Body of pancreas (tissue), 4 donors: Measurements from ENCODE around the gene ADGRV1. TPM values are rescaled to one million over a fixed set of nuclear protein-coding genes. Genes with fewer than 3 reads are reported as not detected.
A peak's percentile ranks its signal among the peaks of the same experiment; 100 is the strongest.

Experiments
- ATAC-seq: fragments of 150-250 bp; one replicate; pipeline ENCODE4 v1.9.1; 2016
- DNase-seq, 4 donors: peaks; one replicate each; pipeline ENCODE4 v3.0.0-alpha.2; 2019
- H3K27ac ChIP-seq, 4 donors: fragments of 200-600 bp; sonication (generic); 1 replicate in 3 of 4; 2 replicates in 1 of 4; pipeline versions ENCODE4 v1.5.1 to v1.6.1; 2016 to 2019; ENCODE audit warnings: mild to moderate bottlenecking in 1 of 4, mixed read lengths in 1 of 4, moderate library complexity in 1 of 4
- H3K27me3 ChIP-seq, 2 donors: fragments of 200-600 bp; sonication (generic); one replicate each; pipeline ENCODE4 v1.6.0; 2016; ENCODE audit warnings: mild to moderate bottlenecking in 1 of 2
- H3K36me3 ChIP-seq, 2 donors: fragments of 200-600 bp; sonication (generic); replicated peaks in 1 of 2; 2 replicates each; pipeline ENCODE4 v1.5.1; 2016; ENCODE audit warnings: low read depth in 2 of 2; ENCODE audit not compliant: insufficient read depth in 1 of 2
- H3K4me1 ChIP-seq: fragments of 200-600 bp; sonication (generic); one replicate; pipeline ENCODE4 v1.6.0; 2016
- H3K4me3 ChIP-seq, 2 donors: fragments of 200-600 bp; sonication (generic); 1 replicate in 1 of 2; 2 replicates in 1 of 2; pipeline ENCODE4 v1.5.1; 2016 to 2019
- H3K9me3 ChIP-seq, 3 donors: fragments of 200-600 bp; sonication (generic); 1 replicate in 2 of 3; 2 replicates in 1 of 3; pipeline ENCODE4 v1.5.1; 2016
- POLR2A ChIP-seq, 3 donors: fragments of 450-650 bp; IDR thresholded peaks; one replicate each; pipeline ENCODE4 v1.6.1; 2016; ENCODE audit warnings: antibody characterized with exemption in 3 of 3, mild to moderate bottlenecking in 2 of 3
- WGBS, 2 donors: methylation state at CpG; one replicate each; pipeline ENCODE4 v1.1.5; 2017; 5-methylcytosine and 5-hydroxymethylcytosine counted together
- intact Hi-C: fragments of 100-400 bp; cut with DNase I; formaldehyde crosslinking; loops from one replicate; pipeline ENCODE4 v1.15.1; 2023
- total RNA-seq, 2 donors: library from RNA; depleted of rRNA; stranded (reverse); fragments of >200 nt; gene quantifications; one replicate each; pipeline ENCODE4 v1.1.0, GENCODE V29; 2016
- TF ChIP-seq, protein P1 (sequence below), 7 experiments: fragments of 450-650 bp in 4 of 7; fragments of 200-600 bp in 3 of 7; sonication (generic) in 3 of 7; IDR thresholded peaks; one replicate each; pipeline ENCODE4 v1.5.1; 2016 to 2019; ENCODE audit warnings: antibody characterized with exemption in 7 of 7

ADGRV1 gene
- total RNA-seq, 2 donors from 2014 or later = 19.2 to 21.4 TPM

GRCh38 chr5:90518661-90519060 lies 39.9 kb upstream of the ADGRV1 start:
- no peak overlapping the region for H3K4me3 ChIP-seq
- no peaks in the 10 kb centered on the region for H3K9me3 ChIP-seq
- H3K36me3 ChIP-seq = peaks cover 0 to 8% of the 10 kb centered on the region in 2 donors
- DNase-seq = no peak
- TF ChIP-seq, protein P1, sequence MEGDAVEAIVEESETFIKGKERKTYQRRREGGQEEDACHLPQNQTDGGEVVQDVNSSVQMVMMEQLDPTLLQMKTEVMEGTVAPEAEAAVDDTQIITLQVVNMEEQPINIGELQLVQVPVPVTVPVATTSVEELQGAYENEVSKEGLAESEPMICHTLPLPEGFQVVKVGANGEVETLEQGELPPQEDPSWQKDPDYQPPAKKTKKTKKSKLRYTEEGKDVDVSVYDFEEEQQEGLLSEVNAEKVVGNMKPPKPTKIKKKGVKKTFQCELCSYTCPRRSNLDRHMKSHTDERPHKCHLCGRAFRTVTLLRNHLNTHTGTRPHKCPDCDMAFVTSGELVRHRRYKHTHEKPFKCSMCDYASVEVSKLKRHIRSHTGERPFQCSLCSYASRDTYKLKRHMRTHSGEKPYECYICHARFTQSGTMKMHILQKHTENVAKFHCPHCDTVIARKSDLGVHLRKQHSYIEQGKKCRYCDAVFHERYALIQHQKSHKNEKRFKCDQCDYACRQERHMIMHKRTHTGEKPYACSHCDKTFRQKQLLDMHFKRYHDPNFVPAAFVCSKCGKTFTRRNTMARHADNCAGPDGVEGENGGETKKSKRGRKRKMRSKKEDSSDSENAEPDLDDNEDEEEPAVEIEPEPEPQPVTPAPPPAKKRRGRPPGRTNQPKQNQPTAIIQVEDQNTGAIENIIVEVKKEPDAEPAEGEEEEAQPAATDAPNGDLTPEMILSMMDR (IDR thresholded peaks at IDR 0.05) = no peak
- TF ChIP-seq POLR2A (IDR thresholded peaks at IDR 0.05) = no peak
- H3K4me1 ChIP-seq = peaks cover 5% of the 10 kb centered on the region
- H3K27ac ChIP-seq = no peak overlapping the region
- intact Hi-C loops = no loop called here
- ATAC-seq = no peak
- no peaks in the 10 kb centered on the region for H3K27me3 ChIP-seq

- Histone ChIP-seq H3K27ac (no peak overlapping the region), H3K9me3 (no peaks in the 10 kb centered on the region), H3K4me1 (peaks cover 2% of the 10 kb centered on the region), H3K4me3 (no peak overlapping the region), H3K36me3 (peaks cover 0 to 8% of the 10 kb centered on the region in 2 donors), H3K27me3 (no peaks in the 10 kb centered on the region)
- 88 to 95% methylated on average over 7 of the region's 7 CpGs for WGBS, 2 donors
- intact Hi-C loops = no loop called here
- ATAC-seq (no peak), DNase-seq (no peak)
- no peak for TF ChIP-seq POLR2A (IDR thresholded peaks at IDR 0.05)
- TF ChIP-seq, protein P1 (IDR thresholded peaks at IDR 0.05) = no peak
These were observed 39.5 kb upstream of the ADGRV1 start for GRCh38 chr5:90519081-90519480.

DNA sequence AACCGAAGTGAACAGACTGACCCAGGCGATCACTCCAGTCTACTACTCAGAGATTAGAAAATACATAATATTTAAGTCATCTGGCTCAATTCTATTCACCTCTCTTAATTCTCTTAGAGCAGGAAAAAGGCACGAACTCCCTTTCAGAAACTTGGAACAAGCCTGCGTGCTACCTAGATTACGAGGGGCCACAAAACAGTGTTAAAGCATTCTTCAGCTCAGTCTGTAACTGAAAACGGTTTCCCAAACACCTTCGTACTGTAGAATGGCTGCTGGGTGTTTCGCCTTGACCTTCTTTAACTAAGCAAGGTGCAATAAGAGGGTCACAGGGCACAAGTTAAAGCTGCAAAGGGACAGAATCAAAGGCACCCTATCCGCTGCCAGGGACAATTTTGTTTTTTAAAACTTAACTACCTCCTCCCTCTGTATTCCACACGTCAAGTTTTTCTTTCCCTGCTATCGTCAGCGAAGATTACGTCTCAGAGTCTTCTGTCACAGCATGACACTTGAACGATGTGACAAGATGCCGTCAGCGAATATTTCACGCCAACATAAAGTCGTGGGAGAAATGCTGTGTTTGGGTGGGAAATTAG lies 29.9 kb upstream of the ADGRV1 start:
- Histone ChIP-seq H3K4me1 (peaks cover 31% of the 10 kb centered on the region), H3K27ac (peak overlapping the region; percentile 86 to 96 (median 93)), H3K36me3 (no peaks in the 10 kb centered on the region), H3K9me3 (no peaks in the 10 kb centered on the region), H3K27me3 (no peaks in the 10 kb centered on the region), H3K4me3 (peak overlapping the region; percentile 87 to 91)
- no peak for TF ChIP-seq POLR2A (IDR thresholded peaks at IDR 0.05)
- TF ChIP-seq, protein P1 (IDR thresholded peaks at IDR 0.05) = no peak
- peak in 2 of 4 donors; percentile 2 to 10 for DNase-seq
- WGBS, 2 donors = 1 to 2% methylated on average over 18 of the region's 18 CpGs
- intact Hi-C loops = no loop called here
- no peak for ATAC-seq

GRCh38 chr5:90529194-90529938 lies 29.2 kb upstream of the ADGRV1 start, which contains the start of gene LYSMD3:
Gene LYSMD3 (minus strand): TSS chr5:90529584. CDS start chr5:90525289, 4,295 bp downstream.
- no peaks in the 10 kb centered on the region for H3K27me3 ChIP-seq
- H3K9me3 ChIP-seq = no peaks in the 10 kb centered on the region
- 0 to 2% methylated on average over 8 to 60 of the region's 64 CpGs for WGBS, 2 donors
- ATAC-seq (peak; percentile 97), DNase-seq (peak; percentile 98 to 99 (median 98))
- peak within 1 kb of the TSS; percentile 86 to 96 (median 93) for H3K27ac ChIP-seq
- TF ChIP-seq, protein P1 (IDR thresholded peaks at IDR 0.05) = no peak
- TF ChIP-seq POLR2A (IDR thresholded peaks at IDR 0.05) = peak; percentile 92 to 96 (median 93)
- H3K36me3 ChIP-seq = no peaks in the 10 kb centered on the region
- intact Hi-C loops = no loop called here
- H3K4me1 ChIP-seq = peaks cover 31% of the 10 kb centered on the region
- H3K4me3 ChIP-seq = peak within 1 kb of the TSS; percentile 87 to 91
